Measurements from ENCODE around the gene CFDP1. TPM values are rescaled to one million over a fixed set of nuclear protein-coding genes. Genes with fewer than 3 reads are reported as not detected.
A peak's percentile ranks its signal among the peaks of the same experiment; 100 is the strongest.

Gene CFDP1
- total RNA-seq (2021) = 52.6 and 55.6 TPM in 2 replicates
- Bru-seq, nascent RNA = percentile 82 among the genes with signal in this experiment
- BruChase-seq, experiment 1, labeled RNA remaining after a 2-hour chase = percentile 81 among the genes with signal in this experiment
- percentile 65 among the genes with signal in this experiment for BruChase-seq, experiment 2, labeled RNA remaining after a 6-hour chase
- long read RNA-seq, transcript CFDP1-201 (7 exons, 1,275 nt) = major isoform, 69 of 92 reads
- long read RNA-seq, partial matches to known transcripts = 8 of 92 reads
- long read RNA-seq, other reads (novel, unspliced or antisense) = 10 of 92 reads

DNA sequence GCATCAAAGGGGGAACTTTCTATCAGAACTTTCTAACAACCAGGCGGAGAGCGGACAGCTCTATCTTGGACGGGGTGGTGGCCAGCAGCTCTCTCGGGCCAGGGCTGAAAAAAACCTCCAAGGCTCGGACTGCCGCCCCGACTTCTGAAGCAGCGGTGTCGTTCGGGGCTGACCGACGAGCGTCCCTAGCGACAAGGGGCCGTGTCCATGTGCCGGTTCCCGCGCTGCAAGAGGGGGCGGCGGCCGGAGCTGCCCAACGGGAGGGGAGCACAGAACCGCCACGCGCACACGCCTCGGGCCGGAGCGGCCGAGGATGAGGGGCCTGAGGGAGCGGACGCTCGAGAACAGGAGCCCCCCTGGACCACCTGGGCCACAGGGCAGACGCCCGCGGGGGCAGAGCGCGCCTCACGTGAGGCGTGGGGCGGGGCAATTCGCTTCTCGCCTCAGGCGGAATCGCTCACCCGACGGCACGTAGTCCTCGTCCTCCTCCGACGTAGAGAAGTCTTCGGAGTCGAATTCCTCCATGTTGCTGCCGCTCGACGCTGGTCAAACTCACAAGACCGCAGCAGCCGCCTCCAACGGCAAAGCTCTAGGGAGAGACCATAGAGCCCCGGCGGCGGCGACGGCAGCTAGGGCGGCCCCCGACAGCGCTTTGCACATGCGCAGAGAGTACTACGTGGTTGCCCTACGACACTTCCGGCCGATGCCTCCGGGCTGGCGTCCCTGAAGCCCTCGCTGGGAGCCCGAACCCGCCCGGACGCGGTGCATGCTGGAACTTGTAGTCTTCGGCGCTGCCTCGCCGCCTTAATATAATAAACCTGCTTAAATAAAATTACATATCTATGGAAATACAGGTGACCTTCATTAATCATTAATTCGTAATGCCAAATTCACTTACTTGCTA lies at the start of gene CFDP1:
Gene CFDP1, minus strand, starts transcription at position 676 of the 904 bp plus-strand sequence. Its CDS starts 151 bp downstream, at position 525.
- H3K4me1 ChIP-seq (replicated peaks; ENCODE audit: insufficient read depth) = peaks cover 13% of the 10 kb centered on the region; the same call in 1 of the 2 replicates
- no TSS peak for BruUV-seq (replicated peaks)
- H4K20me1 ChIP-seq (ENCODE audit: insufficient read depth) = 0 out of 2 replicates have a peak, but pooled peaks cover 6% of the 10 kb centered on the region

DNA sequence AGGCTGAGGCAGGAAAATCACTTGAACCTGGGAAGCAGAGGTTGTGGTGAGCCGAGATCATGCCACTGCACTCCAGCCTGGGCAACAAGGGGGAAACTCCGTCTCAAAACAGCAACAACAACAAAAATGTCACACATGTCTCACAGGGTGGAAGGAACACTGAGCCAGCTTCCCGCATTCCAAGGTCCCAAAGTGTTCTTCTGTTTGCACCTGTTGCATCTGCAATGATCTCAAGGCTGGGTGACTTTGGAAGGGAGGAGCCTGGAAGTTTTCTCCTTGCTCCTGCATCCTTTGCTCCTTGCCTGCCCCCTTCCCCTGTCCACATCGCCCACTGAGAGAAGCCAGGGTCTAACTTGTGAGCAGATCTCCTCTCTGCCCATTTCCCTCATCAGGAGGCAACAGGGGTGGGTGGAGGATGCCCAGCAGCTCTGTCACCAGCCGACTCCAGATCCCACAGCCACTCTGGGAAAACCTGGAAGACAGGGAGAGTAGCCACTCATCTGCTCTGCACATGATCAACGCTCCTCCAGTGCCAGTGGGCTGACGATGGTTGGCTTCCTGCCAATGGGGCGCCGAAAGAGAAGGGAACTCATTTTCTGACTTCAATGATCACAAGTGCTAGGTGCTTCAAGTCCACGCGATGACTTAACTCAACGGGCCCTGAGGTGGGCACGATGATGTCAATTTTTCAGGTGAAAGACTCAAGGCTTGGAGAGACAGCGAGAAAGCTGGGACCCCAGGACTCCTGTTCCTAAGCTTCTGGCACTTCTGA lies 49.3 kb upstream of the CFDP1 start:
- Histone ChIP-seq H3K4me3 (no peak overlapping the region), H3K9me2 (ENCODE audit: insufficient read depth) (no peaks in the 10 kb centered on the region), H3K36me3 (ENCODE audit: low read depth) (no peaks in the 10 kb centered on the region), H3K27ac (peak overlapping the region; percentile 98), H2AFZ (no peak overlapping the region), H3K79me2 (ENCODE audit: low read depth) (no peaks in the 10 kb centered on the region), H4K20me1 (ENCODE audit: insufficient read depth) (no peaks in the 10 kb centered on the region), H3F3A (ENCODE audit: insufficient read depth, low read depth) (peaks cover 25% of the 10 kb centered on the region), H3K9me3 (ENCODE audit: insufficient read depth, low read depth) (no peaks in the 10 kb centered on the region), H3K4me1 (replicated peaks; ENCODE audit: insufficient read depth) (peaks cover 51% of the 10 kb centered on the region), H3K4me2 (peak overlapping the region; percentile 48), H3K27me3 (ENCODE audit: insufficient read depth, low read depth) (no peaks in the 10 kb centered on the region)
- BruUV-seq (replicated peaks) = no TSS peak
- CTCF ChIA-PET = no interaction called here
- POLR2A ChIA-PET (ENCODE audit: unreplicated experiment) = interaction anchor here (0.5 to 1.2 kb wide), 4 partner anchors 73 to 283 kb away, joined by 3 to 10 read pairs (median 3); partner anchors contain the start of gene TMEM231
- no peak for DNase-seq
- intact Hi-C loops (cut with micrococcal nuclease; ENCODE audit: unreplicated experiment) = no loop called here
- TF ChIP-seq, protein P1, sequence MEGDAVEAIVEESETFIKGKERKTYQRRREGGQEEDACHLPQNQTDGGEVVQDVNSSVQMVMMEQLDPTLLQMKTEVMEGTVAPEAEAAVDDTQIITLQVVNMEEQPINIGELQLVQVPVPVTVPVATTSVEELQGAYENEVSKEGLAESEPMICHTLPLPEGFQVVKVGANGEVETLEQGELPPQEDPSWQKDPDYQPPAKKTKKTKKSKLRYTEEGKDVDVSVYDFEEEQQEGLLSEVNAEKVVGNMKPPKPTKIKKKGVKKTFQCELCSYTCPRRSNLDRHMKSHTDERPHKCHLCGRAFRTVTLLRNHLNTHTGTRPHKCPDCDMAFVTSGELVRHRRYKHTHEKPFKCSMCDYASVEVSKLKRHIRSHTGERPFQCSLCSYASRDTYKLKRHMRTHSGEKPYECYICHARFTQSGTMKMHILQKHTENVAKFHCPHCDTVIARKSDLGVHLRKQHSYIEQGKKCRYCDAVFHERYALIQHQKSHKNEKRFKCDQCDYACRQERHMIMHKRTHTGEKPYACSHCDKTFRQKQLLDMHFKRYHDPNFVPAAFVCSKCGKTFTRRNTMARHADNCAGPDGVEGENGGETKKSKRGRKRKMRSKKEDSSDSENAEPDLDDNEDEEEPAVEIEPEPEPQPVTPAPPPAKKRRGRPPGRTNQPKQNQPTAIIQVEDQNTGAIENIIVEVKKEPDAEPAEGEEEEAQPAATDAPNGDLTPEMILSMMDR (conservative IDR thresholded peaks at IDR 0.05) = no peak
- TF ChIP-seq EZH2 (IDR thresholded peaks at IDR 0.05; ENCODE audit: low read depth) = no peak

More for the DNA sequence above, at the start of gene CFDP1:
- TF ChIP-seq, protein P1 (conservative IDR thresholded peaks at IDR 0.05) = no peak
- no peak for TF ChIP-seq EZH2 (IDR thresholded peaks at IDR 0.05; ENCODE audit: low read depth)
- Histone ChIP-seq H2AFZ (peak within 1 kb of the TSS; percentile 78), H3F3A (ENCODE audit: insufficient read depth, low read depth) (peaks cover 19% of the 10 kb centered on the region; the same call in 1 of the 2 replicates), H3K4me3 (peak within 1 kb of the TSS; percentile 92), H3K9me3 (ENCODE audit: insufficient read depth, low read depth) (no peaks in the 10 kb centered on the region), H3K27ac (peak within 1 kb of the TSS; percentile 80), H3K4me2 (peak within 1 kb of the TSS; percentile 98), H3K36me3 (ENCODE audit: low read depth) (no peaks in the 10 kb centered on the region), H3K9me2 (ENCODE audit: insufficient read depth) (no peaks in the 10 kb centered on the region), H3K27me3 (ENCODE audit: insufficient read depth, low read depth) (no peaks in the 10 kb centered on the region), H3K79me2 (ENCODE audit: low read depth) (peaks cover 47% of the 10 kb centered on the region)
- ChIA-PET CTCF (interaction anchor here (0.8 kb wide), 1 partner anchor 84 kb away, joined by 3 read pairs; no protein-coding TSS in a partner anchor), POLR2A (ENCODE audit: unreplicated experiment) (interaction anchor here (0.6 to 1.2 kb wide), 10 partner anchors 9 to 733 kb away, joined by 3 to 11 read pairs (median 5); partner anchors contain the start of genes MLKL and TMEM231)
- DNase-seq = peak; percentile 81 to 94
- intact Hi-C loops (cut with micrococcal nuclease; ENCODE audit: unreplicated experiment) = no loop called here

DNA sequence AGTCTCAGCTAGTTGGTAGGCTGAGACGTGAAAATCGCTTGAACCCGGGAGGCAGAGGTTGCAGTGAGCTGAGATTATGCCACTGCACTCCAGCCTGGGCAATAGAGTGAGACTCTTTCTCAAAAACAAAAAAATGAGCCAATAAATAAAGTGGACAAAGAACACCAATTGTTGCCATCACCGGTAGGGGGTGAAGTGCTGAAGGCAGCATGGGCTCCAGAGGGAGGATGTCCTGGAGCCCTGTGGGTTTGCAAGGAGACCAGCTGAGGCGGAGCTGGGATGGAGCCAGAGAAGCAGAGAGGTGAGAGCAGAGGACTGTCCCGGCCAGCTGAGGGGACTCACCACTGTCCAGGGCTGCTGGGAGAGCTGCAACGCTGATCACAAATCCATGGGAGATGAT lies 48.2 kb upstream of the CFDP1 start:
- no peaks in the 10 kb centered on the region for H3K27me3 ChIP-seq (ENCODE audit: insufficient read depth, low read depth)
- H3K4me3 ChIP-seq = no peak overlapping the region
- ChIA-PET POLR2A (ENCODE audit: unreplicated experiment) (no interaction called here), CTCF (no interaction called here)
- H4K20me1 ChIP-seq (ENCODE audit: insufficient read depth) = no peaks in the 10 kb centered on the region
- H3K79me2 ChIP-seq (ENCODE audit: low read depth) = no peaks in the 10 kb centered on the region
- no TSS peak for BruUV-seq (replicated peaks)
- no peak overlapping the region for H3K4me2 ChIP-seq
- H3K36me3 ChIP-seq (ENCODE audit: low read depth) = no peaks in the 10 kb centered on the region
- peaks cover 26% of the 10 kb centered on the region for H3F3A ChIP-seq (ENCODE audit: insufficient read depth, low read depth)
- H2AFZ ChIP-seq = no peak overlapping the region
- no peak for DNase-seq
- H3K27ac ChIP-seq = no peak overlapping the region
- H3K4me1 ChIP-seq (replicated peaks; ENCODE audit: insufficient read depth) = peaks cover 52% of the 10 kb centered on the region
- TF ChIP-seq EZH2 (IDR thresholded peaks at IDR 0.05; ENCODE audit: low read depth) = no peak
- TF ChIP-seq, protein P1 (conservative IDR thresholded peaks at IDR 0.05) = 0 out of 2 replicates have a peak, but pooled peaks have one; percentile 17
- no peaks in the 10 kb centered on the region for H3K9me3 ChIP-seq (ENCODE audit: insufficient read depth, low read depth)
- H3K9me2 ChIP-seq (ENCODE audit: insufficient read depth) = no peaks in the 10 kb centered on the region
- intact Hi-C loops (cut with micrococcal nuclease; ENCODE audit: unreplicated experiment) = no loop called here

All from PC-9 (cell line).